ENCODE measurements around the gene CTSW.

- TF ChIP-seq CTCF (IDR thresholded peaks at IDR 0.05 in 4 of 5, conservative IDR thresholded peaks at IDR 0.05 in 1 of 5) (no peak), POLR2A (IDR thresholded peaks at IDR 0.05) (no peak)
Measured at GRCh38 chr11:65885808-65886536, 6.3 kb downstream of the CTSW start.
